Retinal pigment epithelial cell (primary cell): ENCODE measurements around the gene DCTPP1.

Experiments used
- DNase-seq: peaks from one replicate; pipeline ENCODE4 v3.0.0-alpha.2; 2010; ENCODE audit warnings: low read depth
- H3K4me3 ChIP-seq: 2 replicates; pipeline ENCODE4 v1.5.1; 2011; ENCODE audit warnings: mild to moderate bottlenecking, low read length, control low read depth, moderate library complexity
- CTCF ChIP-seq: conservative IDR thresholded peaks from 2 replicates; pipeline ENCODE4 v1.5.1; 2011; ENCODE audit warnings: low read depth, low read length, control low read depth, inconsistent platforms

Gene DCTPP1

GRCh38 chr16:30377812-30378235, 52.0 kb downstream of the DCTPP1 start:
- H3K4me3 ChIP-seq, result peak overlapping the region; percentile 54
- TF ChIP-seq CTCF, result no peak
- DNase-seq, result peak; percentile 70

- TF ChIP-seq CTCF, result no peak
- DNase-seq, result no peak
- peak overlapping the region; percentile 54 for H3K4me3 ChIP-seq
Measured at GRCh38 chr16:30377050-30377811, 52.6 kb downstream of the DCTPP1 start.

- DNase-seq, result no peak
- TF ChIP-seq CTCF, result no peak
- no peak overlapping the region for H3K4me3 ChIP-seq
Measured at GRCh38 chr16:30376461-30376902, 53.3 kb downstream of the DCTPP1 start.

GRCh38 chr16:30375864-30376263, 54.0 kb downstream of the DCTPP1 start:
- no peak overlapping the region for H3K4me3 ChIP-seq
- no peak for TF ChIP-seq CTCF
- no peak for DNase-seq

- TF ChIP-seq CTCF, result no peak
- no peak within 1 kb of the TSS for H3K4me3 ChIP-seq
- DNase-seq, result no peak
Measured at GRCh38 chr16:30374538-30374937, 55.3 kb downstream of the DCTPP1 start, which contains the start of gene MYL11. TSS of gene MYL11 (plus strand) at chr16:30374802. CDS start at chr16:30374858, 56 bp downstream.
